AG04450 (cell line): ENCODE results near the gene PELI1. TPM values are rescaled to one million over a fixed set of nuclear protein-coding genes. Genes with fewer than 3 reads are reported as not detected.
"Not testable (repeated sequence)": the region's sequence is repeated elsewhere in the genome, so short reads cannot be mapped to it uniquely, and the experiment has no call there.

Experiments used
- CTCF ChIA-PET: fragments of 300-600, 350-600 bp; formaldehyde crosslinking; extraction: SDS; loops from one replicate; lab custom pipeline; 2022; ENCODE audit warnings: antibody characterized with exemption, inconsistent platforms; lab: Charles Lee
- POLR2A ChIA-PET: fragments of 350-600 bp; formaldehyde crosslinking; extraction: SDS; loops from one replicate; lab custom pipeline; 2021; ENCODE audit warnings: antibody characterized with exemption, inconsistent platforms; lab: Yijun Ruan, JAX
- DNase-seq: peaks from one replicate; pipeline ENCODE4 v3.0.0-alpha.2; 2011; ENCODE audit warnings: low read depth, low spot score
- H3K27ac ChIP-seq: one replicate; pipeline ENCODE4 v1.5.1; 2012; ENCODE audit warnings: low read depth, low read length, control low read depth
- H3K27me3 ChIP-seq: one replicate; pipeline ENCODE4 v1.6.0; 2012; ENCODE audit warnings: low read length; ENCODE audit not compliant: control insufficient read depth, insufficient read depth
- H3K4me3 ChIP-seq: 2 replicates; pipeline ENCODE4 v1.5.1; 2011; ENCODE audit warnings: mild to moderate bottlenecking, low read depth, low read length, control low read depth
- H3K9me3 ChIP-seq: 2 replicates; pipeline ENCODE4 v1.5.1; 2012; ENCODE audit warnings: low read length; ENCODE audit not compliant: control insufficient read depth, insufficient read depth
- polyA plus RNA-seq: library from polyadenylated mRNA; depleted of rRNA; stranded (reverse); fragments of >200 nt; gene quantifications from 2 replicates; pipeline ENCODE4 v1.2.3, GENCODE V29; 2011
- TF ChIP-seq, protein P1 (sequence below): IDR thresholded peaks from 2 replicates; pipeline ENCODE4 v1.5.1; 2011; ENCODE audit warnings: low read depth, low read length, control low read depth, inconsistent platforms

Gene PELI1
- polyA plus RNA-seq, 1 experiment = 4.9 TPM

DNA sequence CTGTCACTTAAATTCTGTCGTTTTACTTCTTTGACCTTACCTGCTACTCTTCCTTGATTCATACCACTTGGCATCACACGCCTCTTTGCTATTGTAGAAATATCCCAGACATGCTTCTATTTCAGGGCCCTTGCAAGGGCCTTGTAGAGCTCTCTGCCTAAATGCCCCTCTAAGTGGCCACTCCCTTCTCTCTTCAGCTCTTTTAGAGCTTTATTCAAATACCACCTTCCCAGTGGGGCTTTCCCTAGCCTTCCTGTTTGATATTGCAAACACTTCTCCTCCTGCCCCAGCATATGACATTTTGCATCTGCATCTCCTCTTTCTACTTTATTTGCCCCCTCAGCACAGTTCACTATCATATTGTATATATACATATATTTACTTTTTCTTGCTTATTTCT, 54.0 kb downstream of the PELI1 start:
- no peak for DNase-seq
- ChIA-PET POLR2A (no interaction called here), CTCF (no interaction called here)
- Histone ChIP-seq H3K27ac (no peak overlapping the region), H3K27me3 (no peaks in the 10 kb centered on the region), H3K4me3 (no peak overlapping the region), H3K9me3 (no peaks in the 10 kb centered on the region)
- TF ChIP-seq, protein P1, sequence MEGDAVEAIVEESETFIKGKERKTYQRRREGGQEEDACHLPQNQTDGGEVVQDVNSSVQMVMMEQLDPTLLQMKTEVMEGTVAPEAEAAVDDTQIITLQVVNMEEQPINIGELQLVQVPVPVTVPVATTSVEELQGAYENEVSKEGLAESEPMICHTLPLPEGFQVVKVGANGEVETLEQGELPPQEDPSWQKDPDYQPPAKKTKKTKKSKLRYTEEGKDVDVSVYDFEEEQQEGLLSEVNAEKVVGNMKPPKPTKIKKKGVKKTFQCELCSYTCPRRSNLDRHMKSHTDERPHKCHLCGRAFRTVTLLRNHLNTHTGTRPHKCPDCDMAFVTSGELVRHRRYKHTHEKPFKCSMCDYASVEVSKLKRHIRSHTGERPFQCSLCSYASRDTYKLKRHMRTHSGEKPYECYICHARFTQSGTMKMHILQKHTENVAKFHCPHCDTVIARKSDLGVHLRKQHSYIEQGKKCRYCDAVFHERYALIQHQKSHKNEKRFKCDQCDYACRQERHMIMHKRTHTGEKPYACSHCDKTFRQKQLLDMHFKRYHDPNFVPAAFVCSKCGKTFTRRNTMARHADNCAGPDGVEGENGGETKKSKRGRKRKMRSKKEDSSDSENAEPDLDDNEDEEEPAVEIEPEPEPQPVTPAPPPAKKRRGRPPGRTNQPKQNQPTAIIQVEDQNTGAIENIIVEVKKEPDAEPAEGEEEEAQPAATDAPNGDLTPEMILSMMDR = no peak

- no peaks in the 10 kb centered on the region for H3K27me3 ChIP-seq
- H3K4me3 ChIP-seq = no peak overlapping the region
- POLR2A ChIA-PET = no interaction called here
- CTCF ChIA-PET = no interaction called here
- TF ChIP-seq, protein P1 = no peak
- no peaks in the 10 kb centered on the region for H3K9me3 ChIP-seq
- H3K27ac ChIP-seq = no peak overlapping the region
- DNase-seq = no peak
Measured at GRCh38 chr2:64086347-64087082, 57.7 kb downstream of the PELI1 start.

- CTCF ChIA-PET = interaction anchor here (1.0 kb wide), 1 partner anchor 8 kb away, joined by 3 read pairs; no protein-coding TSS in a partner anchor
- Histone ChIP-seq H3K27me3 (no peaks in the 10 kb centered on the region), H3K9me3 (no peaks in the 10 kb centered on the region), H3K4me3 (no peak overlapping the region), H3K27ac (no peak overlapping the region)
- TF ChIP-seq, protein P1 = no peak
- POLR2A ChIA-PET = no interaction called here
- DNase-seq = no peak
Measured at GRCh38 chr2:64085936-64086335, 58.3 kb downstream of the PELI1 start.

GRCh38 chr2:64081046-64081445, 63.2 kb downstream of the PELI1 start:
- POLR2A ChIA-PET = interaction anchor here (0.6 kb wide), 1 partner anchor 23 kb away, joined by 3 read pairs; no protein-coding TSS in a partner anchor
- TF ChIP-seq, protein P1 = no peak
- Histone ChIP-seq H3K4me3 (no peak overlapping the region), H3K27me3 (no peaks in the 10 kb centered on the region), H3K27ac (no peak overlapping the region), H3K9me3 (no peaks in the 10 kb centered on the region)
- DNase-seq = no peak
- CTCF ChIA-PET = no interaction called here

DNA sequence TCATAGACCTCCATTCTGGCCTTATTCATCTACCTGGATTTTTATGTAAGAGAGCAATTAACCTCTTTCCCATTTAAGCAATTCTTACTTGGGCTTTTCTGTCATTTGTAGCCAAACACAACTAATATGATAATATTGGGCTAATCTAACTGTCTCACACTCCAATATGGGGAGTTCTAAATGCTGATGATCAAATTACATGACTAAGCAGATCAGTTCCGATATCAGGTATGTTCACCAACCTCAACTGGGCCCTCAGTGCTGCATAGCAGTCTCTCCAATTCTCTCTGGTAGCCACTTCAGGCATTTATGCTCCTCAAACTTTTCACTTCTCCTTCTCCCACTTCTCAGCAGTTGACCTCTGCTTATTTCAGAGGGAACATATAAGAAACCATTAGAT, 64.0 kb downstream of the PELI1 start:
- TF ChIP-seq, protein P1 = no peak
- H3K4me3 ChIP-seq = no peak overlapping the region
- POLR2A ChIA-PET = no interaction called here
- H3K9me3 ChIP-seq = no peaks in the 10 kb centered on the region
- DNase-seq = no peak
- H3K27me3 ChIP-seq = no peaks in the 10 kb centered on the region
- CTCF ChIA-PET = no interaction called here
- no peak overlapping the region for H3K27ac ChIP-seq

DNA sequence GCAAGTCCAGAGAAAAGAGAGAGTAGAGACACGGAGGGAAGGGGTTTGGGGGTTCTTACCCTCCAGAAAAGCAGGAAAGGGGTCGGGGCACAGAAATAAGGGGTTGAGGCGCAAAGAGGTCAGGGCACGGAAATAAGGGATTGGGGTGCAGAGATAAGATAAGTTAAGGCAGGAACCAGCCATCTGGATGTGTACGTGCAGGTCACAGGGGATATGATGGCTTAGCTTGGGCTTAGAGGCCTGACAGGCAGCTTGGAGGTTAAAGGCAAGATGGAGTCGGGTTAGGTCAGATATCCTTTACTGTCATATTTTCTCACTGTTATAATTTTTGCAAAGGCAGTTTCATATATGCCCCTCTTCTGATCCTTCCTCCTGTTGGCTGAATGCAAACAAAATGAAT, 64.5 kb downstream of the PELI1 start:
- POLR2A ChIA-PET, H3K4me3 ChIP-seq, DNase-seq, H3K9me3 ChIP-seq, CTCF ChIA-PET, H3K27me3 ChIP-seq, H3K27ac ChIP-seq: not testable (repeated sequence)

- H3K27ac ChIP-seq, H3K9me3 ChIP-seq, DNase-seq, H3K27me3 ChIP-seq, CTCF ChIA-PET, H3K4me3 ChIP-seq, POLR2A ChIA-PET: not testable (repeated sequence)
Measured at GRCh38 chr2:64076828-64077227, 67.4 kb downstream of the PELI1 start.
